ENCODE measurements around the gene MAPKBP1. TPM values are rescaled to one million over a fixed set of nuclear protein-coding genes. Genes with fewer than 3 reads are reported as not detected.

MAPKBP1 gene
- total and polyA plus RNA-seq, 2 of the 8 experiments (the other 6 are each of a cell fraction or from before 2014, with no cell fraction given): 4.3 to 11.3 TPM

GRCh38 chr15:41799488-41799805, 25.2 kb downstream of the MAPKBP1 start (continued):
- TF ChIP-seq CHD7 (IDR thresholded peaks at IDR 0.05; ENCODE audit: insufficient replicate concordance, low read length): no peak
- TF ChIP-seq NANOG (IDR thresholded peaks at IDR 0.05; ENCODE audit: insufficient read depth, low read depth, low read length, poor library complexity, severe bottlenecking): no peak
- no peak for TF ChIP-seq BACH1 (IDR thresholded peaks at IDR 0.05; ENCODE audit: low read length)
- no peak for TF ChIP-seq E2F6 (IDR thresholded peaks at IDR 0.05)
- no peak for TF ChIP-seq PHF8 (conservative IDR thresholded peaks at IDR 0.05; ENCODE audit: low read depth, low read length)
- TF ChIP-seq TBP (IDR thresholded peaks at IDR 0.05; ENCODE audit: low read depth, low read length): no peak

Data from H1 (cell line).